ENCODE results near the gene RGS7BP.

- TF ChIP-seq EZH2phosphoT487 (IDR thresholded peaks at IDR 0.05; ENCODE audit: low read length) (no peak), CTCF (IDR thresholded peaks at IDR 0.05; ENCODE audit: low read length) (no peak)
Measured at GRCh38 chr5:64575561-64575960, 69.7 kb downstream of the RGS7BP start.

Data from MM.1S (cell line).